NB4 (cell line): Measurements from ENCODE around the gene PHACTR1.

Source experiments
- DNase-seq: peaks from one replicate; pipeline ENCODE4 v3.0.0; 2010; ENCODE audit warnings: low read depth
- H3K4me3 ChIP-seq: one replicate; pipeline ENCODE4 v1.5.1; 2011; ENCODE audit warnings: mild to moderate bottlenecking, low read depth, low read length, moderate library complexity
- MYC ChIP-seq: IDR thresholded peaks from 2 replicates; pipeline ENCODE4 v1.6.1; 2011; ENCODE audit warnings: low read depth, low read length
- POLR2A ChIP-seq: IDR thresholded peaks from 2 replicates; pipeline ENCODE4 v1.6.1; 2011; ENCODE audit warnings: mild to moderate bottlenecking; ENCODE audit not compliant: insufficient read length; ENCODE audit errors: extremely low read depth
- TF ChIP-seq, protein P1 (sequence below): IDR thresholded peaks from one replicate; pipeline ENCODE4 v1.5.1; 2012; ENCODE audit warnings: low read depth, low read length
- TF ChIP-seq, protein P2 (sequence below): IDR thresholded peaks from 2 replicates; pipeline ENCODE4 v1.6.1; 2011; ENCODE audit warnings: low read depth, low read length

Gene PHACTR1

DNA sequence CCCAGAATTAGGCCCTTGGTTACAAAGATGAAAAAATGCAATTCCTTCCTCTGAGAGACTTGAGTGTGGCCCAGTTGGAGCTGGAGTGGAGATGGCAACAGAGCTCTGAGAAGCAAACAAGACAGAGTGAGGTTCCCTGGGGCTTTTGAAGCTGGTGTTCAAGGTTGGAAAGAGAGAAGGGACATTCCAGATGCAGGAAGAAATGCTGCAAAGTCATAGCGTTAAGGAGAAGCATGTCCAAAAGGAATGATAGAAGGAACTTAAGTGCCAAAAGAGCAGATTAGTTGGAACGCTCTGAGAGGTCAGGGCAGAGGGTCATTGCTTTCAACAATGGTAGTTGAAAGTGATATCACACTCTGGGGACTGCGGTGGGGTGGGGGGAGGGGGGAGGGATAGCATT, 360.0 kb downstream of the PHACTR1 start:
- TF ChIP-seq POLR2A (no peak), MYC (no peak)
- TF ChIP-seq, protein P1, sequence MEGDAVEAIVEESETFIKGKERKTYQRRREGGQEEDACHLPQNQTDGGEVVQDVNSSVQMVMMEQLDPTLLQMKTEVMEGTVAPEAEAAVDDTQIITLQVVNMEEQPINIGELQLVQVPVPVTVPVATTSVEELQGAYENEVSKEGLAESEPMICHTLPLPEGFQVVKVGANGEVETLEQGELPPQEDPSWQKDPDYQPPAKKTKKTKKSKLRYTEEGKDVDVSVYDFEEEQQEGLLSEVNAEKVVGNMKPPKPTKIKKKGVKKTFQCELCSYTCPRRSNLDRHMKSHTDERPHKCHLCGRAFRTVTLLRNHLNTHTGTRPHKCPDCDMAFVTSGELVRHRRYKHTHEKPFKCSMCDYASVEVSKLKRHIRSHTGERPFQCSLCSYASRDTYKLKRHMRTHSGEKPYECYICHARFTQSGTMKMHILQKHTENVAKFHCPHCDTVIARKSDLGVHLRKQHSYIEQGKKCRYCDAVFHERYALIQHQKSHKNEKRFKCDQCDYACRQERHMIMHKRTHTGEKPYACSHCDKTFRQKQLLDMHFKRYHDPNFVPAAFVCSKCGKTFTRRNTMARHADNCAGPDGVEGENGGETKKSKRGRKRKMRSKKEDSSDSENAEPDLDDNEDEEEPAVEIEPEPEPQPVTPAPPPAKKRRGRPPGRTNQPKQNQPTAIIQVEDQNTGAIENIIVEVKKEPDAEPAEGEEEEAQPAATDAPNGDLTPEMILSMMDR, result no peak
- TF ChIP-seq, protein P2, sequence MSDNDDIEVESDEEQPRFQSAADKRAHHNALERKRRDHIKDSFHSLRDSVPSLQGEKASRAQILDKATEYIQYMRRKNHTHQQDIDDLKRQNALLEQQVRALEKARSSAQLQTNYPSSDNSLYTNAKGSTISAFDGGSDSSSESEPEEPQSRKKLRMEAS, result no peak
- DNase-seq, result no peak
- no peak overlapping the region for H3K4me3 ChIP-seq

DNA sequence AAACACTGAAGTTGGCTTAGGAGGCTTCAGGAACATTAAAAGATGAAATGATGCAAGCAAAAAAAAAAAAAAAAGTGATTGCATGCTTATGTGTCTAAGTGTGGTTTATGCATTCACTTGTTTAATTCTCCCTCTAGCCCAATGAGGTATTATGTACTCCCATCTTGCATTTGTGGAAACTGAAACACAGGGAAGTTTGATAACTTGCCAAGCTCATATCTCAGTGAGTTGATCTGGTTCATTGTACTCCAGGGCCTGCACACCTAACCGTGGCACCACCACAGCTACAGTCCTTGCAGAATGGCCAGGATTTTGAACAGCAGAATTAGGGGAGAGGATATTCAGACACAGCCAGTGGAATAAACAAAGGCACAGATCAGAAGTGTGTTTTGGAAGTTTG, 360.6 kb downstream of the PHACTR1 start:
- DNase-seq, result no peak
- no peak overlapping the region for H3K4me3 ChIP-seq
- no peak for TF ChIP-seq POLR2A
- TF ChIP-seq, protein P1, result no peak
- TF ChIP-seq, protein P2, result no peak
- no peak for TF ChIP-seq MYC

DNA sequence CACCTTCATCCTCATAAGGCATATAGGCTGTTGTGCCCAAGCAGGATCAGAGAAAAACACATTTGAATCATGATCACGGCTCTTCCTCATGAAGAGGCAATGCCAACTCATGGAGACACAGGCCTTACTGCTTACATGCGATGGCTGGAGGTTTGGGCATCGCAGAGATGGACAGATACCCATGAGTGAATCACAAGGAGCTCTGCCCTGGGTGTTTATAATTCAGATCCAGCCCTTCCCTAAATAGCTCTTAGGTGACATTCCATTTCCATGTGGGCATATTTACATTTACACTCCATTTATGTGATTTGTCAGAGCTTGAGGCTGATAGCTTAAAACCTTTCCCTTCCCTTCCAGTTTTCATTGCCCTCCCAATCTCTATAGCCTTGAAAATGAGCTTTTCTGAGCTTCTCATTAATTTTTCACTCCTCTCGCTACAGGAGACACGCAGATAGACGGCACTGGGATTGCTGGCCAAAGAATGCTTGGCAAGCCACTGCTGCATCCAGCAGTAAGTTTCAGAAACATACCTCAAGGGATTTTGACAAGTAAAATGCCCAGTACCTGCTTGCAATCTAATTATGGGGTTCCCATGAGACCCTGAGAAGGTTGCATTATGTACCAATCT, 362.6 kb downstream of the PHACTR1 start:
- DNase-seq, result no peak
- no peak for TF ChIP-seq POLR2A
- TF ChIP-seq, protein P2, result no peak
- no peak for TF ChIP-seq MYC
- TF ChIP-seq, protein P1, result no peak
- no peak overlapping the region for H3K4me3 ChIP-seq

DNA sequence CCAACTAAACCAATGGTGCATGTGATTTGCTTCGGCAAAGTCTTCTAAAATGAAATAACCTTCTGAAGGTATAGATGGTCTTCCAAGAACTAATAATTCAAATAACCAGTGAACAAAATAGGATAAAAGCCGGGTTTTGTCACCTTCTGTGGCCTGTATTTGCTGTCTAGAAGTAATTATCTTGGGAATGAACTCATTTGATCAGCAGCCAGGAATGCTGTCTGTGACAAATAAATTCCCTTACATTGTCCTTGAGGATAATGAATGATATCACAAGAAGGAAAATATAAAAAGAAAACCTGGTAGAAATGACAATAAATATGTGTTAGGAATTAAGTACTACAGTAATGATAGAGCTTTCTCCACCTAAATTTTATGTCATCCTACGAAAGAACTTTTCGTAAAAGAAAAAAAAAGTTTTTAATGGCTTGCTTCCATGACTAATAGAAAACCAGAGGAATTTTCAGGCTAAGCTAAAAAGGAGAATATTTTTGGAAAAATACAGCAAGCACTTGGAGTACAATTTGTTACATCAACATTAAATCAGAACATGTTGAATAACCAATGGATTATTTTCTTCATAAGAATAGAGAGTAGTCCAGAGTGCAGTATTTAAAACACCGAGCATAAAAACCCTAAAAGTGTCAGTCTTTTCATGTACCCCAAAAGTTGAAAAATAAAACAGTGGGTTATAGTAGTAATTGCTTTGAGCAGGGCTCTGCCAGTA, 364.1 kb downstream of the PHACTR1 start:
- TF ChIP-seq, protein P1, result no peak
- TF ChIP-seq, protein P2, result no peak
- TF ChIP-seq POLR2A, result no peak
- no peak for TF ChIP-seq MYC

DNA sequence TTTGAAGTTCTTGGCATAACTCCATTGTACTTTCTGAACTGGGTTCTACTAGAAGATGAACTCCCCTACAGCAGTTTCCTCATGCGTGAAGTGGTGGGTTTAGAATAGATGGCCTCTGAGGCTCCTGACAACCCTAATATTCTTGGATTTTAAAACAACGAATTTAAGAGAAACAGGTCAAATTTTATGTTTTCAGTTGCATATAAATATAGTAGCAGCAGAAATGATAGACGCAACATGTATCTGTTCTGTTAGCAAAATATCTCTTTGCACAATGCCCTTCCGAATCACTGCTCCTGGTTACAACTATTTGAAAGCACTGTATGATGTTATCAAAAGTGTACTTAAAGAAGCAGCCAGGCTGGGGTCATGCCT, 364.6 kb downstream of the PHACTR1 start:
- TF ChIP-seq MYC (no peak), POLR2A (no peak)
- TF ChIP-seq, protein P2, result no peak
- TF ChIP-seq, protein P1, result no peak
- no peak for DNase-seq
- no peak overlapping the region for H3K4me3 ChIP-seq

More for the DNA sequence above, 364.1 kb downstream of the PHACTR1 start:
- no peak for DNase-seq
- H3K4me3 ChIP-seq, result no peak overlapping the region
